H1 (cell line): Measurements from ENCODE around the gene SMOC2. TPM values are rescaled to one million over a fixed set of nuclear protein-coding genes. Genes with fewer than 3 reads are reported as not detected.
A peak's percentile ranks its signal among the peaks of the same experiment; 100 is the strongest.

Experiments used
- CTCF ChIA-PET: fragments of 300-600 bp; sonication (Branson Sonifier 250); formaldehyde crosslinking; loops from one replicate; lab custom pipeline; 2021; ENCODE audit not compliant: partially characterized antibody; lab: Charles Lee
- POLR2A ChIA-PET: fragments of 300-600 bp; sonication (Branson Sonifier 250); formaldehyde crosslinking; loops from one replicate; lab custom pipeline; 2021; ENCODE audit warnings: inconsistent platforms; ENCODE audit not compliant: partially characterized antibody; lab: Charles Lee
- DNase-seq, 2 experiments: peaks; one replicate each; pipeline versions ENCODE4 v3.0.0 to v3.0.0-alpha.2; 2010 to 2022; ENCODE audit warnings: low spot score in 2 of 2, low read depth in 1 of 2, mixed read lengths in 1 of 2
- FAIRE-seq: peaks from 2 replicates; lab custom pipeline; 2011; peaks lifted over from hg19 to GRCh38; lab: Jason Lieb, UNC
- H2AFZ ChIP-seq: 2 replicates; pipeline ENCODE4 v1.8.1; 2012; ENCODE audit warnings: low read length, inconsistent platforms
- H2AK5ac ChIP-seq: 2 replicates; pipeline ENCODE4 v1.6.1; 2013; ENCODE audit warnings: low read depth, low read length
- H2BK120ac ChIP-seq: replicated peaks from 2 replicates; pipeline ENCODE3; 2013; ENCODE audit warnings: low read depth, low read length, inconsistent platforms
- H2BK12ac ChIP-seq: 2 replicates; pipeline ENCODE4 v1.6.1; 2013; ENCODE audit warnings: low read depth, low read length
- H2BK15ac ChIP-seq: 2 replicates; pipeline ENCODE4 v1.6.1; 2013; ENCODE audit warnings: low read length
- H2BK20ac ChIP-seq: 2 replicates; pipeline ENCODE4 v1.6.1; 2013; ENCODE audit warnings: low read length
- H2BK5ac ChIP-seq: 2 replicates; pipeline ENCODE4 v1.6.1; 2013; ENCODE audit warnings: low read depth, low read length
- H3K14ac ChIP-seq: 2 replicates; pipeline ENCODE4 v1.6.1; 2013; ENCODE audit warnings: inconsistent platforms; ENCODE audit not compliant: insufficient read length
- H3K18ac ChIP-seq: 2 replicates; pipeline ENCODE4 v1.6.1; 2013; ENCODE audit warnings: low read length; ENCODE audit errors: extremely low read depth
- H3K23ac ChIP-seq: 2 replicates; pipeline ENCODE4 v1.6.1; 2013; ENCODE audit warnings: inconsistent platforms; ENCODE audit not compliant: insufficient read length
- H3K23me2 ChIP-seq: 2 replicates; pipeline ENCODE4 v1.6.1; 2013; ENCODE audit warnings: low read depth, low read length
- H3K27ac ChIP-seq: 2 replicates; pipeline ENCODE4 v1.6.1; 2011; ENCODE audit warnings: low read depth, low read length, inconsistent platforms
- H3K27me3 ChIP-seq, 4 experiments: replicated peaks in 1 of 4; 1 replicate in 1 of 4; 2 replicates in 3 of 4; pipeline versions ENCODE4 v1.6.1 to v1.8.1; 2011 to 2013; ENCODE audit warnings: low read length in 3 of 4, mild to moderate bottlenecking in 3 of 4, inconsistent platforms in 2 of 4, mixed read lengths in 2 of 4, moderate library complexity in 1 of 4; ENCODE audit not compliant: control insufficient read depth in 3 of 4, insufficient read depth in 3 of 4; ENCODE audit errors: extremely low read depth in 1 of 4
- H3K36me3 ChIP-seq, 4 experiments: 2 replicates each; pipeline versions ENCODE4 v1.6.1 to v1.8.1; 2011 to 2013; ENCODE audit warnings: mild to moderate bottlenecking in 4 of 4, low read length in 3 of 4, moderate library complexity in 2 of 4, control low read depth in 1 of 4, inconsistent platforms in 1 of 4; ENCODE audit not compliant: insufficient read depth in 4 of 4, control insufficient read depth in 2 of 4
- H3K4ac ChIP-seq: replicated peaks from 2 replicates; pipeline ENCODE3; 2013; ENCODE audit warnings: low read length, low read depth, mixed read lengths, inconsistent platforms; ENCODE audit not compliant: insufficient read length
- H3K4me1 ChIP-seq, 4 experiments: replicated peaks in 1 of 4; 1 replicate in 1 of 4; 2 replicates in 3 of 4; pipeline versions ENCODE4 v1.6.1 to v1.8.1; 2011 to 2013; ENCODE audit warnings: low read length in 3 of 4, inconsistent platforms in 2 of 4, mixed read lengths in 1 of 4; ENCODE audit not compliant: insufficient read depth in 4 of 4, control insufficient read depth in 3 of 4
- H3K4me2 ChIP-seq, 2 experiments: 2 replicates each; pipeline versions ENCODE4 v1.6.1 to v1.8.1; 2011 to 2013; ENCODE audit warnings: low read depth in 2 of 2, low read length in 2 of 2, control low read depth in 1 of 2, inconsistent platforms in 1 of 2, mild to moderate bottlenecking in 1 of 2; ENCODE audit not compliant: insufficient read depth in 1 of 2
- H3K4me3 ChIP-seq, 4 experiments: fragments of 200-600, 300-600 bp in 1 of 4; sonication (generic), shearing (Covaris generic), sonication (Bioruptor Twin) in 1 of 4; 2 replicates each; pipeline versions ENCODE4 v1.5.1 to v1.8.1; 2011 to 2016; ENCODE audit warnings: low read length in 4 of 4, low read depth in 3 of 4, control low read depth in 2 of 4, inconsistent platforms in 2 of 4, mild to moderate bottlenecking in 2 of 4, mixed read lengths in 1 of 4, moderate library complexity in 1 of 4; ENCODE audit not compliant: insufficient read depth in 2 of 4; ENCODE audit errors: extremely low read depth in 1 of 4
- H3K56ac ChIP-seq: replicated peaks from 2 replicates; pipeline ENCODE3; 2013; ENCODE audit warnings: low read depth, mild to moderate bottlenecking, mixed read lengths, low read length, inconsistent platforms; ENCODE audit not compliant: insufficient read length
- H3K79me1 ChIP-seq: 2 replicates; pipeline ENCODE4 v1.6.1; 2013; ENCODE audit warnings: low read depth, low read length, control low read depth
- H3K79me2 ChIP-seq, 2 experiments: 2 replicates each; pipeline versions ENCODE4 v1.6.1 to v1.8.1; 2012 to 2013; ENCODE audit warnings: low read length in 2 of 2, mild to moderate bottlenecking in 2 of 2, inconsistent platforms in 1 of 2; ENCODE audit not compliant: insufficient read depth in 2 of 2, control insufficient read depth in 1 of 2
- H3K9ac ChIP-seq, 4 experiments: replicated peaks in 1 of 4; 1 replicate in 1 of 4; 2 replicates in 3 of 4; pipeline versions ENCODE4 v1.6.1 to v1.8.1; 2011 to 2013; ENCODE audit warnings: low read depth in 3 of 4, low read length in 3 of 4, control low read depth in 2 of 4, mild to moderate bottlenecking in 2 of 4, moderate library complexity in 2 of 4, inconsistent platforms in 1 of 4; ENCODE audit errors: extremely low read depth in 1 of 4
- H3K9me3 ChIP-seq, 2 experiments: 2 replicates each; pipeline versions ENCODE4 v1.6.1 to v1.8.1; 2012 to 2013; ENCODE audit warnings: mild to moderate bottlenecking in 2 of 2, moderate library complexity in 2 of 2, control low read depth in 1 of 2, inconsistent platforms in 1 of 2, low read depth in 1 of 2, low read length in 1 of 2, mixed read lengths in 1 of 2; ENCODE audit not compliant: insufficient read depth in 2 of 2
- H4K20me1 ChIP-seq, 2 experiments: replicated peaks in 1 of 2; 2 replicates each; pipeline versions ENCODE3 to v1.8.1; 2011 to 2013; ENCODE audit warnings: inconsistent platforms in 2 of 2, low read length in 2 of 2, mild to moderate bottlenecking in 1 of 2; ENCODE audit not compliant: insufficient read depth in 2 of 2, control insufficient read depth in 1 of 2
- H4K5ac ChIP-seq: 2 replicates; pipeline ENCODE4 v1.6.1; 2013; ENCODE audit warnings: low read length, low read depth, mixed read lengths, inconsistent platforms; ENCODE audit not compliant: insufficient read length
- H4K8ac ChIP-seq: 2 replicates; pipeline ENCODE4 v1.8.0; 2013; ENCODE audit warnings: mild to moderate bottlenecking, moderate library complexity, low read length, inconsistent platforms; ENCODE audit not compliant: insufficient read depth; ENCODE audit errors: extremely low read depth
- H4K91ac ChIP-seq: replicated peaks from 2 replicates; pipeline ENCODE3; 2013; ENCODE audit warnings: low read length, mixed read lengths, inconsistent platforms; ENCODE audit not compliant: insufficient read length
- GABPA ChIP-seq: IDR thresholded peaks from 2 replicates; pipeline ENCODE4 v1.6.1; 2011; ENCODE audit warnings: mild to moderate bottlenecking, low read length, moderate library complexity, borderline replicate concordance; ENCODE audit not compliant: insufficient read depth
- HDAC6 ChIP-seq: IDR thresholded peaks from one replicate; pipeline ENCODE4 v1.7.1; 2012; ENCODE audit warnings: low read depth, mild to moderate bottlenecking, inconsistent platforms, low read length, moderate library complexity
- POLR2A ChIP-seq, 2 experiments: IDR thresholded peaks; 1 replicate in 1 of 2; 2 replicates in 1 of 2; pipeline ENCODE4 v1.6.1; 2011; ENCODE audit warnings: low read depth in 2 of 2, low read length in 2 of 2, mild to moderate bottlenecking in 2 of 2; ENCODE audit errors: control extremely low read depth in 1 of 2
- RBBP5 ChIP-seq: IDR thresholded peaks from 2 replicates; pipeline ENCODE4 v1.7.1; 2012; ENCODE audit warnings: low read depth, mild to moderate bottlenecking, inconsistent platforms, low read length, moderate library complexity, borderline replicate concordance
- SIX5 ChIP-seq: IDR thresholded peaks from 2 replicates; pipeline ENCODE4 v1.6.1; 2011; ENCODE audit warnings: mild to moderate bottlenecking, low read depth, low read length
- SP2 ChIP-seq: IDR thresholded peaks from 2 replicates; pipeline ENCODE4 v1.6.1; 2012; ENCODE audit warnings: mild to moderate bottlenecking, low read length, inconsistent platforms
- WGBS, 2 experiments: shearing (Covaris generic) in 1 of 2; methylation state at CpG; one replicate each; pipeline versions ENCODE4 v1.1.6 to v1.1.7; 2013 to 2015; ENCODE audit warnings: low lambda C conversion rate in 2 of 2, mixed read lengths in 2 of 2, inconsistent platforms in 1 of 2, low coverage in 1 of 2, missing lambda C conversion rate in 1 of 2; ENCODE audit not compliant: insufficient replicate concordance in 2 of 2, insufficient coverage in 1 of 2, insufficient read length in 1 of 2; ENCODE audit errors: extremely low coverage in 1 of 2, missing lambda C conversion rate in 1 of 2; 5-methylcytosine and 5-hydroxymethylcytosine counted together
- polyA plus RNA-seq, 7 experiments: library from polyadenylated mRNA; depleted of rRNA in 3 of 7; stranded (reverse) in 5 of 7; unstranded in 2 of 7; fragments of >200 nt in 5 of 7; fragments of 200-250 nt in 2 of 7; gene quantifications; 1 replicate in 5 of 7; 2 replicates in 1 of 7; 4 replicates in 1 of 7; pipeline versions ENCODE4 v1.2.1 to v1.2.3, GENCODE V29; 2011 to 2013; ENCODE audit warnings: missing spikeins in 2 of 7, mixed read lengths in 2 of 7
- total RNA-seq: library from RNA; stranded (reverse); fragmentation: NEBNext Ultra II Directional; extraction: Animal tissue kit (Norgen Biotek cat#: 25700); gene quantifications from 2 replicates; pipeline ENCODE4 v1.2.1, GENCODE V29; 2021

SMOC2 gene
- total and polyA plus RNA-seq, 2 of the 8 experiments (the other 6 are each of a cell fraction or from before 2014, with no cell fraction given) = 7.7 to 8.5 TPM

DNA sequence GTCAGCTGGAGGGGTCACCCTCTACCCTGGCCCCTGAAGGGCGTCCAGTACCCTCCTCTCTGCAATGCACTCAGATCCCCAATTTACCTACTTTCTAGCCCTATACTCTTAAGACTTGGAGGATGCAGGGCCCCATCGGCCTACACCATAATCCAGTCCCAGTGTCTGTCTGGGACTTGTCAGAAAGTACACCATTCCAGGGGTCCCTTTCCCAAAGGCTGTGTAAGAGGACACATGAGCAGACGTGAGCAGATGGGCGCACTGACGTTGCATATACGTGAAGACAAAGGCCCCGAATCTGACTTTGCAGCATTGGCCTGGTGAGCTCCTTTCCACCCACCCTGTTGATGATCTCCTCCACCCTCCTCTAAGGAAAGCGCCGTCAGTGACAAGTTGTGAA lies 20.9 kb upstream of the SMOC2 start:
- no peak overlapping the region for H3K14ac ChIP-seq
- FAIRE-seq (no peak), DNase-seq (peak in 1 of 2 experiments; percentile 36)
- H3K79me1 ChIP-seq = no peaks in the 10 kb centered on the region
- no peak overlapping the region for H3K9ac ChIP-seq
- no peak overlapping the region for H3K4me2 ChIP-seq
- H3K9me3 ChIP-seq = no peaks in the 10 kb centered on the region
- H4K8ac ChIP-seq = no peak overlapping the region
- no peak overlapping the region for H2BK20ac ChIP-seq
- H4K91ac ChIP-seq = no peak overlapping the region
- H3K4me3 ChIP-seq = no peak overlapping the region
- CTCF ChIA-PET = no interaction called here
- TF ChIP-seq SIX5 (no peak), SP2 (no peak), HDAC6 (no peak), GABPA (no peak), POLR2A (IDR thresholded peaks at IDR 0.05; ENCODE audit: control extremely low read depth in 1 of 2, low read depth in 2 of 2, low read length in 2 of 2) (no peak), RBBP5 (no peak)
- H3K18ac ChIP-seq = no peak overlapping the region
- no peak overlapping the region for H3K4ac ChIP-seq
- H3K4me1 ChIP-seq = peaks cover 0 to 6% (median 1%) of the 10 kb centered on the region in 4 experiments; a peak in 4 of 7 replicates
- H2AK5ac ChIP-seq = no peak overlapping the region
- H2BK120ac ChIP-seq = no peak overlapping the region
- H2BK5ac ChIP-seq = no peak overlapping the region
- 89% methylated on average over 9 of the region's 9 CpGs; no CpG with 5 or more reads in 1 of the 2 experiments for WGBS, 2 experiments
- H4K5ac ChIP-seq = no peak overlapping the region
- H3K27ac ChIP-seq = no peak overlapping the region
- POLR2A ChIA-PET = no interaction called here
- no peaks in the 10 kb centered on the region for H3K79me2 ChIP-seq
- no peak overlapping the region for H2AFZ ChIP-seq
- no peaks in the 10 kb centered on the region for H3K36me3 ChIP-seq
- no peaks in the 10 kb centered on the region; a peak in 1 of 7 replicates for H3K27me3 ChIP-seq
- no peak overlapping the region for H3K23ac ChIP-seq
- no peaks in the 10 kb centered on the region for H4K20me1 ChIP-seq
- H3K23me2 ChIP-seq = no peaks in the 10 kb centered on the region
- H2BK12ac ChIP-seq = no peak overlapping the region
- no peak overlapping the region for H2BK15ac ChIP-seq
- H3K56ac ChIP-seq = no peak overlapping the region
